Raji (cell line): ENCODE measurements around the gene VEZT.

ENCODE experiments used
- POLR2A ChIP-seq: IDR thresholded peaks from 2 replicates; pipeline ENCODE4 v1.6.1; 2011; ENCODE audit warnings: low read depth, low read length, control low read depth; ENCODE audit not compliant: insufficient read depth

The VEZT gene, protein sequence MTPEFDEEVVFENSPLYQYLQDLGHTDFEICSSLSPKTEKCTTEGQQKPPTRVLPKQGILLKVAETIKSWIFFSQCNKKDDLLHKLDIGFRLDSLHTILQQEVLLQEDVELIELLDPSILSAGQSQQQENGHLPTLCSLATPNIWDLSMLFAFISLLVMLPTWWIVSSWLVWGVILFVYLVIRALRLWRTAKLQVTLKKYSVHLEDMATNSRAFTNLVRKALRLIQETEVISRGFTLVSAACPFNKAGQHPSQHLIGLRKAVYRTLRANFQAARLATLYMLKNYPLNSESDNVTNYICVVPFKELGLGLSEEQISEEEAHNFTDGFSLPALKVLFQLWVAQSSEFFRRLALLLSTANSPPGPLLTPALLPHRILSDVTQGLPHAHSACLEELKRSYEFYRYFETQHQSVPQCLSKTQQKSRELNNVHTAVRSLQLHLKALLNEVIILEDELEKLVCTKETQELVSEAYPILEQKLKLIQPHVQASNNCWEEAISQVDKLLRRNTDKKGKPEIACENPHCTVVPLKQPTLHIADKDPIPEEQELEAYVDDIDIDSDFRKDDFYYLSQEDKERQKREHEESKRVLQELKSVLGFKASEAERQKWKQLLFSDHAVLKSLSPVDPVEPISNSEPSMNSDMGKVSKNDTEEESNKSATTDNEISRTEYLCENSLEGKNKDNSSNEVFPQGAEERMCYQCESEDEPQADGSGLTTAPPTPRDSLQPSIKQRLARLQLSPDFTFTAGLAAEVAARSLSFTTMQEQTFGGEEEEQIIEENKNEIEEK

DNA sequence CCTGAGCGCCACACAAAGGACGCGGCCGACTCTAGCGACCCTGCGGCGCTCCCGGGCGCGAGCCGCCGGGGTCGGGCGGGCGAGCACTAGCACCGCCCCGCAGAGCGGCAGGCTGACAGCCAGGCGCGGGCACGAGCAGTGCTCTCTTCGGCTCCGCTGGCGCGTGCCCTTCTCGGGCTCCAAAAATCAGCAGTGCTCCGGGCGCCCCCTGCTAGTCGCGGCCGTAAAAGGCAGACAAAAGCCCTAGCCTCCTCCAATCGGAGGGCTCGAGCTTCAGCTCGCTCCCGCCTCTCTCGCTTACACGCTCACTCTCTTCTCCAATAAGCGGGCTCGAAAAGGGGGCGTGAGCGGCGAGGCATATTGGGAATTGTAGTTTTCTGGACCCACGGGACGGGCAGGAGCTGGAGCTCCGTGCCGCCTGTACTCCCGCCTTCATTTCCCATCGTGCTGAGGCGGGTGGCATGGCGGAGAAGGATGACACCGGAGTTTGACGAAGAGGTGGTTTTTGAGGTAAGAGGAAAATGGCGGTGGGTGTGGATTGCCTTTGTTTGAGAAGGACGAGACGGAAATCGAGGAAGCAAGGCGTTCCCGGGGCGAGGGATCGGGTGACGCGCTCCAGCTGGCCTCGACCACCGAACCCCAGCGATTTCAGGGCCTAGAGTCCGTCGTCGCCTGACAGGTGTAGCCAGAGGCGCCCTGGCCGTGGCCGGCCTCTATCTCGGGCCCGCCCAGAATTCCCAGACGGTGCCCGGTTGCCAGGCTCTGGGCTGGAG is at the start of gene VEZT, which contains the start of gene FGD6:
VEZT (plus strand) TSS at position 431 of the 773 bp plus-strand sequence; CDS start at position 475, 44 bp downstream.
FGD6 (minus strand) TSS at position 91 of the 773 bp plus-strand sequence. CDS start 227 bp downstream, outside the sequence.
- TF ChIP-seq POLR2A: peak; percentile 72

DNA sequence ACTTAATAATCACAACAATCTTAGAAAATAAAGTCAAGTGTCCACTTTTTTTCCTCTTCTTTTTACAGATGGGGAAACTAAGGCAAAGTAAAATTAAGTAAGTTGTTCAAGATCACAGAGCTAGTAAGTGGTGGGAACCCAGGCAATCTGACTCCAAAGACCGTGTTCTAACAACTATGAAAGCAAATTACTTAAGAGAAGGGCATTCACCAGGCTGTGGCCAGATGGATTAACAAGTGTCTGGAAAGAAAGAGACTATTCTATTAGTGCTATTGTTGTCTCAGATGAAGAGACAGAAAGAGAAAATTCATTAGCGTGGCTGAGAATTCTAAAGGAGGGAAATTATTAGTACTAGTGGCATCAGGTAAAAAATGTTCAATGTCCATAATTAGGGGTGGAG is 48.9 kb upstream of the VEZT start:
- no peak for TF ChIP-seq POLR2A

DNA sequence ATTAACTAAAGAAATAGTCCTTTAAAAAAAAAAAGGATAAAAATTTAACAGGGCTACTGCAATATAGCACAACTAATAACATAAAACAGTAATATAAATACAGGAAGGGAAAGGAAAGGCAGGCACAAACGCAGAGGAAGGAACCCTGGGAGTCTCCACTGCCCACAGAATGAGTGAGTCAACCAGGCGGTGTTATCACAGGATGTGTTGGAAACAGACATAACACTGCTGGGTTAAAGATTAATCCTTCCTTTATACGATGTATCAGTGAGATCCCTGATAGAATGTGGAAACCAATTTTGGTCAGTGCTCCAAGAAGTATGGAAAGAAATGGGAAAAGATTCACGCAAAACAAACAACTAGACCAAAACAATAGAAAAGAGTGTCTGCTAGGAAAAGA is 48.2 kb upstream of the VEZT start:
- TF ChIP-seq POLR2A: no peak

DNA sequence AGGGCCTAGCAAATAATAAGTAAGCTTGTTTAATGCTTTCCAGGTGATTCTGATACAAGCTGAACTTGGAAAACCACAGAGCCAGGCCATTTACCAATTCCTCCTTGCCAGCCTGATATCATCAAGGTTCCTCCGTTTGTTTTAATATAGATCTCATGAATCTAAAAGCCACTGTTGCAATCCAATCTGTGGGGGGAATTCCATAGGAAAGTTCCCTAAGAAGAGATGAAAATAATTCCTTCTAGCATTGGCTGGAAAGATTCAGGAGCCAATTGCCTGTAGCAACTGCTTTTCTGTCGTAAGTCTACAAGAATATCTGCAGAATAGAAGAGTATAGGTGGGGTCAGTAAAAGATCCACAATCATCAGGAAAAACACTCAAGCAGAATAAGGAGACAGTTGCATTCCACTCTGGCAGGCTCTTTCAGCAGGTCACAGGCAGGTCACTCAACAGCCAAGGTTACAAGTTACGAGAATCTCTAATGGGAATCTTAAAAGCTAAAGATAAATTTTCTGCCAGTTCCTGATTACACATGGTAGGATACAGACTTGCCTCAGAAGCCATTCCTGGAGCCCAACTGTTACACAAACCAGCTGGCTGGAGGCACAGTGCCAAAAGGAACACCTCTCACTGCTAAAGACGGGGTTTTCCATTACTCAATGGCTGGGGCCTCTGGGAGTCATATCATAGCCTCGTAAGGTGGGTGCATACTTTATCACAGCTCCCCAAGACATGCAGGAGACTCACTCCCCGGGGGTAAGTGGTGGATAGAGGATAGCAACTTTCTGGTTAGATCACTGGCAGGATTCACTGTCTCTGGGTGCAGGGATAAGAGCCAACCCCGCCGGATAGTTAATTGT is 44.0 kb upstream of the VEZT start:
- no peak for TF ChIP-seq POLR2A

DNA sequence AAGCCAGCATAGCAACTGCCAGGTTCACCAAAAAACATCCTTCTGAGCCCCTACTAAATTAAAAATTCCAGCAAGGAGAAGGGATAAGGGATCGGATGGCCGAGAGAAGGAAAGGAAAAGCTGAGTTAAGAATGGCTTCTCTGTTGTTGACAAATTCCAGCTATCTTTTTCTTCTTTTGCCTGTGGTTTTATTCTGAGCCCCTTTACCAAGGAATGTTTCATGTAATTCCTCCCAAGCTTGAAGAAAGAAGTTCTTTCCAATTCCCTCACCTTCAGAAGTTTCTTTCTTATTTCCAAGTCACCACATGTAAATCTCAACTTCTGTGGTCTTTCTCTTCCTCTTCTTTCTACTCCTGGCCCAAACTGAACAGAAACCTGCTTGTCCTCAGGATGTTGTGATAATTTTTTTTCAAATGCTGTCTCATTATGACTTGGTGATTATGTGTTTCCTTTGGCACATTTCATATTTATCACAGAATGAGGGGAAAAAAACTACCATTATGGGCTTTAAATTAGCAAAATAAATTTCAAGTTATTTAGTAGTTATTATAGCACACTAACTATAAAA is 40.3 kb upstream of the VEZT start:
- no peak for TF ChIP-seq POLR2A

DNA sequence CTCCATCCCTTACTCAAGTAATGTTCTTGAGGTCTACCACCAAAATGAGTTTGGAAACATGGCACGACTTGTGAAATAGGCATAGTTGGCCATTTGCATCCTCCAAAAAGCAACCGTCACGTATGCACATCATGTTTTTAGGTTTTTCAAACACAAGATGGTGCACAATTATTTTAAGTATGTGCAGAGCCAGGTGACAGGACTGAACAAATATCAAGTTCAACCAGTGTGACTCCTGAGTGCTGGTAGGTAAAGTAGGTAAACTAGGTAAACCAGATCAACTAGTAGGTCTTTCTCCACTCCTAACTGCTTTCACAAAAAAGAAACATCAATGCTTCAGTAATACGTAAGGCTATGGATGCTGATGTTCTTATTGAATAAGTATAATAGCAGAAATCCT is 39.5 kb upstream of the VEZT start:
- TF ChIP-seq POLR2A: no peak

DNA sequence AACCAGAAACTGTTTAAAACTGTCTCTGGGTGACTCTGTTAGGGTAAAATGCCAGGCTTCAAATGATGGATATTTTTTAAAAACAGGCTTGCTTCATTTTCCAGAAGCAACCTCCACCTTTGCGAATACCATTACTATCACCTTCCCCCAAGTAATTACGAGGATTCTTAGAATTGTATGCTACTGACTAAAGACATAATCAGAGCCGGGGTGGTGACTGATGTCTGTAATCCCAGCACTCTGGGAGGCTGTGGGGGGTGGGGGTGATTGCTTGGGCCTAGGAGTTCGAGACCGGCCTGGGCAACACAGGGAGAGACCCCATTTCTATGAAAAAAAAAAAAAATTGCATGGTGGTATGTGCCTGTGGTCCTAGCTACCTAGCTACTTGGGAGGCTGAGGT is 38.6 kb upstream of the VEZT start:
- TF ChIP-seq POLR2A: no peak

DNA sequence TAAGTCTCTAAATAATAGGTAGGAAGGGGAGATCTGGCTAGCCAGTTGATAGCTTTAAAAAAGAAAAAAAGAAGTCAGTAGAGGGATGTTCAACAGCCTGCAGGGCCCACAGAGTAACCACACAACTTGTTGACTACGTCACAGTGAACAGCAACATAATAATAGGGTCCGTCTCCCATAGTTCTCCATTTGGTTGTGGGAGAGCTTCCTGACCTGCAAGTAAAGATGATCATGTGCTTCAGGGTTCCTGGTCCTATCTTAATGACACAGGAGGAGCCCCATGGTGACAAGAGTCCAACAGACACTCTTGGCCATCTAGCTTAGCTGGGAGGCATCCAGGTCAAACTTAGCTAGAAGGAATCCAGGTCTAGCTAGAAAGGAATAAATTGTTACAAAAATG is 36.5 kb upstream of the VEZT start:
- TF ChIP-seq POLR2A: no peak

DNA sequence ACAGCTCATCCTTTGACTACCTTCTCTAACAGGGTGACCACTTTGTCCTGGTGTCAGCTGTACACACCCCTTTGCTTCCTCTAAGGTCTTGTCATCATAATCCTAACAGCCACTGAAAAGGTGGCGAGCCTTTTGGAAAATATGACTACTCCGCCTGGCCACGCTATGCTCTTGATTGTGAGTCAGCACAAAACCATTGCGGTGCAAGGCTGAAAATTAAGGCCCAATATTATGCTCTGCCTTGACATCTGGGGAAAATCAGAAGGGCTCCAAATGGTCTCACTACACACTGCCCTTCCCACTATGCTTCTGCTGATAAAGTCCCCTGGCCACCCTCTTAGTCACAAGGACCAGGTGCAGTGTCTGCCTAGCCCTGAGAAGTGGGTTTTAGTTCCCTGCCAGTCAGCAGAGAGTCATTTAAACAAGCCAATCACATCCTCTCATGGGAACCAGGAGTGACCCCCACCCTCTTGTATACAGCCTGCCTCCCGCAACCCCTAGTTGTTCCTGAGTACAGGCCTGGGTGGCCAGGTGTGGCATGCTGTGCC is 34.7 kb upstream of the VEZT start:
- TF ChIP-seq POLR2A: no peak

DNA sequence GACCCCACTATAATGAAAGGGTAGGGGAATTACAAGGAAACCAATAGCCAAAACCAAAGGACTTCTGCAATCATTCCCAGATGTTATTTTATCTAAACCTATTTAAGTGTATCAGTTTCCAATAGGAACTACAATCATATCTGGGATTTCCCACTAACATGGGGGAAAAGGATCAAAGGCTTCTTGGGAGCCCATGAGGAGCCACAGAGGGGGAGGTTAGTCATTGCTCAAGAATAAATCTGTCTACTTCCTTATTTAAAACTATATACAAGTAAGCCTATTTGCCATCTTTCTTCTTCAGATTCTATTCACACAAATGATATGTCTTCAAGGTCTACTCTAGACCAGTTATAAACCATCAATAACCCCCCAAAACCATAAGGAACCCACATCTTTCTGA is 33.5 kb upstream of the VEZT start:
- TF ChIP-seq POLR2A: no peak

DNA sequence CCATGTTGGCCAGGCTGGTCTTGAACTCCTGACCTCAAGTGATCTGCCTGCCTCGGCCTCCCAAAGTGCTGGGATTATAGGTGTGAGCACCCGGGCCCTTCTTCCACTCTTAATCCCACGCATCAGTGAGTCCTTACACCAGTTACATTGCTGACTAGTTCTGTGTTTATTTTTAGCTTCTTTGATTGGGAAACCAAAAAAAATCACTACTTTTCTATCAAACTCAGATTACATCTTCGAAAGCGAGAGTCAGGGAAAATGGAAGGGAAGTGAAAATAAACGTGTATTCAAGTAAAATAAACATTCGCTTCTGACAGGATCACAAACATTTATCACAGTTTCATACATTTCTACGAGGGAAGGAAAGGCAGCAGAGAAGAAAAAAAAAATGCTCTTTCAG is 32.5 kb upstream of the VEZT start:
- TF ChIP-seq POLR2A: no peak

DNA sequence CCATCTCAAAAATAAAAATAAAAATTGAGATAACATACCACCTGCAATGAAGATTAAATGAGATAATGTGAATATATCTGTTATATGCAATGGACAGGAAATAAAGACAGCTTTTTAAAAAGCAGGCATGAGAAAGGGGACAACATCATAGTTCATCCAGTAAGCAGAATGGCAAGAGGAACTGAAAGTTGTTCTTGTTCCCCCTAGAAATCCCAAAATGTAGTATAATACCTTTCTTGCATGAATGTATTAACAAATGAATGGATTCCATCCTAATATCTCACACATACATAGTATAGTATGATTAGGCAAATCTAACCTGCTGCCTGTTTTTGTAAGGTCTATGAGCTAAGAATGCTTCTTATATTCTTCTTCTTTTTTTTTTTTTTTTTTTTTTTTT is 31.8 kb upstream of the VEZT start:
- no peak for TF ChIP-seq POLR2A

DNA sequence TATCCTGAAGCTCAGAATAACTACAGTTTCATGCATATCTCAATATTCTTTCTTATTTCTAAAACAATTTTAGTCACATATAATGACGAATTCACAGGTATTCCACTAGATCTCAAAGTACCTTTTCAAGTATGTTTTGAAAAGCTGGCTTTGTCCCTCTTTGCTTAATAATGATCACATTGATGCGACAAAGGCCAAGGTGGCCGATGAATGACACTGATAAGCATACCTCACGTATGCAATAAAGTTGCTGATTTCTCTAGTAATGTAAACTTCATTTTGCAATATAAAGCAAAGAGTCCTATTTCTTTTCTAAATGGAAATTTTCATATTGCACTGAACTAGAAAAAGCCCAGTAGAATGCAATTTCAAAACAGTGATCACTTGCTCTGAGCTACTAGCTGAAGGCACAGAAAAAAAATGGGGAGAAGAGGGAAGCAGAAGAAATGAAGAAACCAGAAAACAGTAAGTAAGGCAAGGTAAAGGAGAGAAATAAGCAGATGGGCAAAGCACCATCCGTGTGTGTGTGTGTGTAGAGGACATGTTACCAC is 29.7 kb upstream of the VEZT start:
- no peak for TF ChIP-seq POLR2A
